ENCODE results near the gene UBAC2.

GRCh38 chr13:99276706-99277105 is 76.1 kb downstream of the UBAC2 start:
- TF ChIP-seq PATZ1 (CRISPR knock-in tag; IDR thresholded peaks at IDR 0.05; ENCODE audit: borderline replicate concordance) (no peak), ZNF8 (CRISPR knock-in tag; IDR thresholded peaks at IDR 0.05) (no peak), SNAI2 (CRISPR knock-in tag; IDR thresholded peaks at IDR 0.05) (no peak), GLIS3 (CRISPR knock-in tag; IDR thresholded peaks at IDR 0.05) (no peak), ZFP3 (CRISPR knock-in tag; IDR thresholded peaks at IDR 0.05) (no peak), CSDC2 (CRISPR knock-in tag; IDR thresholded peaks at IDR 0.05) (no peak), TCF4 (CRISPR knock-in tag; IDR thresholded peaks at IDR 0.05; ENCODE audit: borderline replicate concordance) (no peak), ZFP30 (CRISPR knock-in tag; IDR thresholded peaks at IDR 0.05) (no peak), ZNF70 (CRISPR knock-in tag; IDR thresholded peaks at IDR 0.05) (no peak), OSR1 (CRISPR knock-in tag; IDR thresholded peaks at IDR 0.05) (no peak), ARNTL (CRISPR knock-in tag; IDR thresholded peaks at IDR 0.05; ENCODE audit: borderline replicate concordance, low read depth) (no peak)
- TF ChIP-seq, protein P1, sequence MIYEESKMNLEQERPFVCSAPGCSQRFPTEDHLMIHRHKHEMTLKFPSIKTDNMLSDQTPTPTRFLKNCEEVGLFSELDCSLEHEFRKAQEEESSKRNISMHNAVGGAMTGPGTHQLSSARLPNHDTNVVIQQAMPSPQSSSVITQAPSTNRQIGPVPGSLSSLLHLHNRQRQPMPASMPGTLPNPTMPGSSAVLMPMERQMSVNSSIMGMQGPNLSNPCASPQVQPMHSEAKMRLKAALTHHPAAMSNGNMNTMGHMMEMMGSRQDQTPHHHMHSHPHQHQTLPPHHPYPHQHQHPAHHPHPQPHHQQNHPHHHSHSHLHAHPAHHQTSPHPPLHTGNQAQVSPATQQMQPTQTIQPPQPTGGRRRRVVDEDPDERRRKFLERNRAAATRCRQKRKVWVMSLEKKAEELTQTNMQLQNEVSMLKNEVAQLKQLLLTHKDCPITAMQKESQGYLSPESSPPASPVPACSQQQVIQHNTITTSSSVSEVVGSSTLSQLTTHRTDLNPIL (CRISPR knock-in tag; IDR thresholded peaks at IDR 0.05; ENCODE audit: low read depth), result no peak
- TF ChIP-seq, protein P2, sequence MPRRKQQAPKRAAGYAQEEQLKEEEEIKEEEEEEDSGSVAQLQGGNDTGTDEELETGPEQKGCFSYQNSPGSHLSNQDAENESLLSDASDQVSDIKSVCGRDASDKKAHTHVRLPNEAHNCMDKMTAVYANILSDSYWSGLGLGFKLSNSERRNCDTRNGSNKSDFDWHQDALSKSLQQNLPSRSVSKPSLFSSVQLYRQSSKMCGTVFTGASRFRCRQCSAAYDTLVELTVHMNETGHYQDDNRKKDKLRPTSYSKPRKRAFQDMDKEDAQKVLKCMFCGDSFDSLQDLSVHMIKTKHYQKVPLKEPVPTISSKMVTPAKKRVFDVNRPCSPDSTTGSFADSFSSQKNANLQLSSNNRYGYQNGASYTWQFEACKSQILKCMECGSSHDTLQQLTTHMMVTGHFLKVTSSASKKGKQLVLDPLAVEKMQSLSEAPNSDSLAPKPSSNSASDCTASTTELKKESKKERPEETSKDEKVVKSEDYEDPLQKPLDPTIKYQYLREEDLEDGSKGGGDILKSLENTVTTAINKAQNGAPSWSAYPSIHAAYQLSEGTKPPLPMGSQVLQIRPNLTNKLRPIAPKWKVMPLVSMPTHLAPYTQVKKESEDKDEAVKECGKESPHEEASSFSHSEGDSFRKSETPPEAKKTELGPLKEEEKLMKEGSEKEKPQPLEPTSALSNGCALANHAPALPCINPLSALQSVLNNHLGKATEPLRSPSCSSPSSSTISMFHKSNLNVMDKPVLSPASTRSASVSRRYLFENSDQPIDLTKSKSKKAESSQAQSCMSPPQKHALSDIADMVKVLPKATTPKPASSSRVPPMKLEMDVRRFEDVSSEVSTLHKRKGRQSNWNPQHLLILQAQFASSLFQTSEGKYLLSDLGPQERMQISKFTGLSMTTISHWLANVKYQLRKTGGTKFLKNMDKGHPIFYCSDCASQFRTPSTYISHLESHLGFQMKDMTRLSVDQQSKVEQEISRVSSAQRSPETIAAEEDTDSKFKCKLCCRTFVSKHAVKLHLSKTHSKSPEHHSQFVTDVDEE (CRISPR knock-in tag; IDR thresholded peaks at IDR 0.05), result no peak
